Lower lobe of right lung (tissue), 2 donors: ENCODE data around the gene GMDS. TPM values are rescaled to one million over a fixed set of nuclear protein-coding genes. Genes with fewer than 3 reads are reported as not detected.

Experiments
- ATAC-seq, 2 donors: fragments of 200-7000 bp; cut with Tn5 transposase; one replicate each; pipeline ENCODE4 v1.9.1; 2020 to 2022; ENCODE audit warnings: mild to moderate bottlenecking in 2 of 2, moderate library complexity in 2 of 2
- DNase-seq: peaks from one replicate; pipeline ENCODE4 v3.0.0-alpha.2; 2020
- H3K27ac ChIP-seq: fragments of 200-600 bp; one replicate; pipeline ENCODE4 v1.8.0; 2022
- H3K27me3 ChIP-seq: fragments of 200-600 bp; one replicate; pipeline ENCODE4 v1.8.0; 2022; ENCODE audit warnings: low read depth
- H3K36me3 ChIP-seq: fragments of 200-600 bp; one replicate; pipeline ENCODE4 v1.8.0; 2022; ENCODE audit warnings: mild to moderate bottlenecking
- H3K4me1 ChIP-seq: fragments of 200-600 bp; one replicate; pipeline ENCODE4 v1.8.0; 2022
- H3K4me3 ChIP-seq: fragments of 200-600 bp; one replicate; pipeline ENCODE4 v1.8.0; 2022; ENCODE audit warnings: mild to moderate bottlenecking
- H3K9me3 ChIP-seq: fragments of 200-600 bp; one replicate; pipeline ENCODE4 v1.8.0; 2022
- CTCF ChIP-seq: fragments of 200-600 bp; IDR thresholded peaks from one replicate; pipeline ENCODE4 v1.8.0; 2022; ENCODE audit warnings: antibody characterized with exemption, mild to moderate bottlenecking
- intact Hi-C: fragments of 100-400 bp; cut with DNase I; formaldehyde crosslinking; loops from one replicate; pipeline ENCODE4 v1.11.0; 2022
- total RNA-seq: library from RNA; stranded (reverse); fragmentation: NEBNext Ultra II Directional; extraction: Animal tissue kit (Norgen Biotek cat#: 25700); gene quantifications from one replicate; pipeline ENCODE4 v1.2.1, GENCODE V29; 2021
- donor health status: DM: no; HTN: yes; CAD: no; lungs with severe emphysema.

The GMDS gene
- total RNA-seq, 1 donor from 2014 or later: 12.7 TPM

- no peak for DNase-seq
- intact Hi-C loops: no loop called here
These were observed 500.9 kb downstream of the GMDS start for GRCh38 chr6:1744543-1744942.

GRCh38 chr6:1739680-1740079, 505.7 kb downstream of the GMDS start:
- no peak overlapping the region for H3K4me3 ChIP-seq
- H3K36me3 ChIP-seq: no peaks in the 10 kb centered on the region
- no peak for ATAC-seq
- TF ChIP-seq CTCF: no peak
- H3K9me3 ChIP-seq: no peaks in the 10 kb centered on the region
- intact Hi-C loops: no loop called here
- no peaks in the 10 kb centered on the region for H3K4me1 ChIP-seq
- H3K27ac ChIP-seq: no peak overlapping the region
- no peaks in the 10 kb centered on the region for H3K27me3 ChIP-seq
- DNase-seq: no peak

More at GRCh38 chr6:1744543-1744942, 500.9 kb downstream of the GMDS start:
- no peaks in the 10 kb centered on the region for H3K27me3 ChIP-seq
- no peaks in the 10 kb centered on the region for H3K4me1 ChIP-seq
- no peak overlapping the region for H3K27ac ChIP-seq
- TF ChIP-seq CTCF: no peak
- no peaks in the 10 kb centered on the region for H3K9me3 ChIP-seq
- no peak overlapping the region for H3K4me3 ChIP-seq
- peak in 1 of 2 donors; percentile 30 for ATAC-seq
- H3K36me3 ChIP-seq: no peaks in the 10 kb centered on the region

GRCh38 chr6:1739220-1739619, 506.2 kb downstream of the GMDS start:
- intact Hi-C loops: no loop called here
- Histone ChIP-seq H3K4me1 (no peaks in the 10 kb centered on the region), H3K4me3 (no peak overlapping the region), H3K27me3 (no peaks in the 10 kb centered on the region), H3K27ac (no peak overlapping the region), H3K9me3 (no peaks in the 10 kb centered on the region), H3K36me3 (no peaks in the 10 kb centered on the region)
- DNase-seq: no peak
- no peak for ATAC-seq
- TF ChIP-seq CTCF: no peak

GRCh38 chr6:1738558-1739081, 506.8 kb downstream of the GMDS start:
- no peaks in the 10 kb centered on the region for H3K4me1 ChIP-seq
- no peaks in the 10 kb centered on the region for H3K9me3 ChIP-seq
- no peaks in the 10 kb centered on the region for H3K27me3 ChIP-seq
- ATAC-seq (no peak), DNase-seq (no peak)
- intact Hi-C loops: no loop called here
- H3K27ac ChIP-seq: no peak overlapping the region
- TF ChIP-seq CTCF: no peak
- no peak overlapping the region for H3K4me3 ChIP-seq
- no peaks in the 10 kb centered on the region for H3K36me3 ChIP-seq

GRCh38 chr6:1737463-1738311, 507.7 kb downstream of the GMDS start:
- intact Hi-C loops: no loop called here
- Histone ChIP-seq H3K4me3 (no peak overlapping the region), H3K27me3 (no peaks in the 10 kb centered on the region), H3K27ac (no peak overlapping the region), H3K4me1 (no peaks in the 10 kb centered on the region), H3K9me3 (no peaks in the 10 kb centered on the region), H3K36me3 (no peaks in the 10 kb centered on the region)
- DNase-seq: no peak
- ATAC-seq: no peak
- TF ChIP-seq CTCF: no peak
